ENCODE data around the gene CARD11.

- TF ChIP-seq POLR2A (IDR thresholded peaks at IDR 0.05; ENCODE audit: low read depth, low read length) (no peak), CTCF (conservative IDR thresholded peaks at IDR 0.05; ENCODE audit: low read depth, low read length) (no peak), NFE2L2 (IDR thresholded peaks at IDR 0.05; ENCODE audit: low read depth, low read length) (no peak), RFX5 (IDR thresholded peaks at IDR 0.05; ENCODE audit: low read depth, low read length) (no peak), RAD21 (IDR thresholded peaks at IDR 0.05; ENCODE audit: low read length) (no peak), CEBPB (IDR thresholded peaks at IDR 0.05; ENCODE audit: low read depth, low read length) (no peak), SMC3 (IDR thresholded peaks at IDR 0.05; ENCODE audit: low read depth, low read length) (no peak), FOS (IDR thresholded peaks at IDR 0.05; ENCODE audit: low read depth, low read length) (no peak)
Measured at GRCh38 chr7:2893411-2893861, 150.2 kb downstream of the CARD11 start.

All from IMR-90 (cell line).